Stimulated activated CD8-positive, alpha-beta memory T cell treated with anti-CD3 and anti-CD28 coated beads, Interleukin-7, amount 100 ng/mL, for 24 hours (primary cell): Measurements from ENCODE around the gene ATXN1.

ENCODE experiments used
- DNase-seq: peaks from one replicate; pipeline ENCODE4 v3.0.0-alpha.2; 2020; ENCODE audit warnings: low read depth

The ATXN1 gene

DNA sequence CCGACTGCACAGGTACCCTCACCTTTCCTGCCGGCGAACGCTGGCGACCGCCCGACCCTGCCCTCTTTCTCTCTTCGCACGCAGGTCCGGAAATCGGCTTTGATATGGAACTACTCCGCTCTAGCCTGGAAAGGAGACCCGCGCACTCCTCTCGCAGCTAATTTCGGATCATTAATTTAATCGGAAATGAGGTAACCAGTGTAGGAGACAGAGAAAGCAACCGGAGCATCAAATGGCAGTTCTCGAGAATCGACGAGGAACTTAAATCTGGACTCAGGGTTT, 949 bp upstream of the ATXN1 start:
- DNase-seq: no peak

DNA sequence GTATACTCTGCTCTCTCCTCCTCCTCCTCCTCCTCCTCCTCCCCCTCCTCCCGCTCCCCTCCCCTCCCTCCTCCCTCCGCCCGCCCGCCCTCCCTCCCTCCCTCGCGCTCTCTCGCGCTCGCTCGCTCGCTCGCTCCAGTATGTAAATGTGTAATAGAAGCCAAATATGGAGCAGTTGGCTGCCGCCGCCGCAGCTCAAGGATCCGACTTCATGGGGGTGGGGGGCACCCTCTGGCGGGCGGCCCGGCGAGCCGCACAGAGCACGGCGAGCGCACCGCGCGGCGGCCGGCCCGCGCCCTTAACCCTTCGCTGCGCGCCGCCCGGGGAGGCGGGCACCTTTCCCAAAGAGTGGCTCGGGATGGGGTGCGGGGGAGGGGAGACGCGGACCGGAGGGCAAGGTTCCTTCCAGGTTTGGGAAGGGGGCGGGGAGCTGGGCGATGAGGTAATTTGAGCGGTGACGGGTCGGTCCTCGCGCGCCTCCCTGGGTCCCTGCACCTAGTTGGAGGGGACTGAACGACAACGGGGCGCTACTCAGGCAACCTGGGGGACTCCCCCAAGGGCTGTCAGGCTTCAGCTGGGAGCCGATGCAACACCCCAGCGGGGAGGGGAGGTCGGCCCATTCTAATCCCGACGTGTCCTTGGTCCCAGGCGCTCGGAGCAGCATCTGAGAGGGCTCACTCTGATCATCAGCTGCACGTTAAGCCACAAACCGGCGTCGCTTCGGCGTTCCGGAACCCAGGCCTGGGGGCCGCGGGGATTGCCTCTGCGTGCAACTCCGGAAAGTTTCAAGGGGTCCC, 409 bp upstream of the ATXN1 start:
- DNase-seq: peak; percentile 62

DNA sequence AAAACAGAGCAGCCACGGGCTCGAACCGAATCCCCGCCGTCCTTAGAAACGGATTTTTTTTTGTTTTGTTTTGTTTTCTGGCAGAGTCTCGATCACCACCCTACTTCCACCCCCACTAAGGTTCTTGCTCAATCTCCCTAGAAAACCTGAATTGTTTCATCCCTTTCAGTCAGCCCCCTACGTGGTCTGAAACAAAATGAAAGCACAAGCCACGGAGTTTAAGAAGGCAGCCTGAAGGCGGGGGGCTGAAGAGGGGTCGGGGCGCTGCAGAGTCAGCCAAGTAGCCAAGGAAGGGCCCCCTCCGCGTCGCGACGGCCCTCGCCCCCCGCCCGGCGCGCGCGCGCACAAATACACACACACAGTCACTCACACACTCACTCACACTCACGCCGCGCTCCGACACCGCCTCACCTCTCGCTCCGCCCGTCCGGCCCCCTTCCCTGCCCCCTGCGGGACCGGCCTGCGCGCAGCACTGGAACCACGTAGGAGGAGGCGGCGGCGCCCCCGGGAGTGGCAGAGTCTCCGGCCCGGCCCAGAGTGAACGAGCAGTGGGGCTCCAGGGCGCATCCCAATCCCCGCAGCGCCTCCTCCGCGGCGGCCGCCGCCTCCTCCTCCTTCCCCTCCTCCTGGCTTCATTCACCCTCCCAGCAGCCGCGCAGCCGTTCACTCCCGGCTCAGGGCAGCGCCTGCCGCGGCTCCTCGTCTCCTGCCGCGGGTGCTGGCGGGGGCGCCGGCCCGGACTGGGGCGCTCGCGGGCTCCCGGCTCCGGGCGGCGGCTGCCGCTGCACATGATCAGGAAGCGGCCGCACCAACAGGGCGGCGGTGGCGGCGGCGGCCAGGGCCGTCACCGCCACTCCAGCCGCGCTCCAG, 1.4 kb downstream of the ATXN1 start:
- DNase-seq: peak; percentile 49

DNA sequence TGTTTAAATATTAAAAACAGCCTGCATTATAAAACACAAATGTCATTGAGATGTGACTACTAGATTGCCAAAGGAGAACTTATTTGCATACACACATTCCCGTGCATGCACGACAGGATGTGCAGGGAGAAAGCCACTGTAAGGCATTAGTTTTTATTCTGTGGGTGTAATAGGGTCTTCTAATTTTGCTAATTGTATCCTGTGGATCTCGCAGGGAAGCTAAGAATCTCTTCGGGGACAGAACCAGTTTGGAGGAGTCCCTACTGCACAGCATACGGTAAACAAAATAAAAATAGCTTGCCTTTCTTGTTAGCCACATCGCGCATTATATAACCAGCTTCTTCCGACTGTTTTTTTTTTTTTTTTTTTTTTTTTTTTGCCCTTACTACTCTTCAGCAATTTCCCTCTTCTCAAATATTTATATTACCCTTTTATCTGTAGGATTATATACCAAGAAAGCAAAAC, 2.0 kb downstream of the ATXN1 start:
- no peak for DNase-seq

DNA sequence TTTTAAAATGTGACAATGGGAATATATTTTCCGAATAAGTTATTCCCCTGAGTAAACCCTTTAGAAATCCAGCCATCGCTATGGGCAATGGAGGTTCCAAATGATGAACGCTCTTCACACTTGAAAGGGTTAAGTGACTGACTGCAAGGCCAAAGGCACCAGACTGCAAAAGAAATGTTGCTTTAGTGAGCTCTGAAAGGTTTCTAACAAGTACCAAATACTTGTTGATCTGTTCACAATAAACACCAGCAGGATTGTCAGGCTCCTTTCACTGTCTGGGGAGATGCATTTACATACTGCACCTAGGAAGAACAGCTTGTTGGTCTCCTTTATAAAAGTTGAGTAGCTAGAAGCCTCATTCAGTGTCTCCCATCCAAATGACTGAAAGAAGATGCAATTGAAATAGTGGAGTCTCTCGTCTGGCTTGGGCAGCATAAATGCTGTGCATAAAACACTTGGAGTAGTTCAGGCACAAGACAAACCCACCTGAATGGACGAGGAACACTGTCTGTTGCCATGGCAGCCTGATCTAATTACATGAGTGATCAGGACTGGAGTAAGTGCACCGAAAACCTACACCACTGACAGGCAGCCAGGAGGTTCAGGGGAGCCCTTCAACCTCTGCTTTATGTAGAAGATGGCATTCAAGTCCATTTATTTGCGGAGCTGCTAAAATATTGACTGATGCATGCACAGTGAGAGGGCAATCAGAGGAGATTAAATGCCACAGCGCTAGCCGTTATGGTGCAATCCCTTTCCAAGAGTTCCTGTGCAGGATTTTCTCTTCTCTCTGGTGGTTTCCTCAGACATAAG, 2.9 kb downstream of the ATXN1 start:
- DNase-seq: no peak

DNA sequence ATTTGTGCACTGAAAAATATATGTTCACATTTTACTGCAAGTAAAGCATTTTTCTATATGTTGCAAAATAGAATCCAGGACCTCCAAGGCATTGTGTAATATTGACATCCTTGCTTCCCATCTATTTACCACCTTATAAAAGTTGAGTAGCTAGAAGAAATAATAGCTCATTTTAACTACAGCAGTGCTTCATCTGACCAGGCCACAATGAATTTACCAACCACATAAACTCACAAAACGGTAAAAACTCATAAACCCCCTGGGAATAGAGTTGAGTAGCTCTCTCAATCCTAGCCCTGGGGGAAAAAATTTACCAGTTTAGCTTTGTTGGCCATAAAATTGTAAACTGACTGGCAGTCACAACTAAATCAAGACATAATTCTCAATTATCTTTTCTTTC, 3.9 kb downstream of the ATXN1 start:
- no peak for DNase-seq

DNA sequence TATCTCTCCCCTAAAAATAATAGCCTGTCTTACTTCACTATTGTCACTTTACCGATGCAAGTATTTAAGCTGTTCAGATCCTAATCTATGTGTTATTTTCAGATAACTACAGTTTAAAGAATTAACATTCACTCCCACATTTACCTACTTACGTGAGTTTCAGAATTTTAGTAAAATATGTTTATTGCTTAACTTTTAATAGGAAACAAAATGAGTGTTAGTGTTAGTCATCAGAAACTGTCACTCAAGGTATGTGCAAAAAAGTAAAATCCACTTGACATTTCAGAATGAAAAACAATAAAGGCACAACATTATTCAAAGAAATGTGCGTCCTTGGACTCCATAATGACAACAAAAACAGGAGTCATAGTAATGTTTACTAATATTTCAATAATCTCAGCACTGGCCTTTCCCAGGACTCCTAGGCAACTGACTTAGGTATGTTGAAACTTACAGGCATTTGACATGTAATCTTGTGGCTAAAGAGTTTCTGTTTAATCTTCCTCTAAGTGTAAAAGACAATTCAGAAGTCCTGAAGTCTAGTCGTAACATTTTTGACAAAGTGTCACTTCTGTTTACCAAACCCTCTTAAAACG, 4.5 kb downstream of the ATXN1 start:
- no peak for DNase-seq

DNA sequence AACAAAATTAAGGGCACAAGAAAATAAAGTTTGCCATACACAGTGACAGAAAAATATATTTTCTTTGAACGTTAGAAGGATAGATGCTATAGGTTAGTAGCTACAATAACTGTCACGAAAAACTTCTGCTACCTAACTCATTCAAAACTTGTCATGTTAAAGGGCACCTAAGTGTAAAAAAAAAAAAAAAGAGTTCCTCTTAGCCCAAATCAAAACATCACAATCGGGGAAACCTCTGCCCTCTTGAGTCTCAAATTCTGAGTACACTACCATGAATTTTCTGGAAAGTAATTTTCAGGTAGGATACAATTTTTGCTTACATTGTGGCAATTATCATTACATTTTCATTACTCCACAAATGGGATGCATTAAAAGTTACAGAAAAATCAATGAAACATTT, 5.7 kb downstream of the ATXN1 start:
- DNase-seq: no peak

DNA sequence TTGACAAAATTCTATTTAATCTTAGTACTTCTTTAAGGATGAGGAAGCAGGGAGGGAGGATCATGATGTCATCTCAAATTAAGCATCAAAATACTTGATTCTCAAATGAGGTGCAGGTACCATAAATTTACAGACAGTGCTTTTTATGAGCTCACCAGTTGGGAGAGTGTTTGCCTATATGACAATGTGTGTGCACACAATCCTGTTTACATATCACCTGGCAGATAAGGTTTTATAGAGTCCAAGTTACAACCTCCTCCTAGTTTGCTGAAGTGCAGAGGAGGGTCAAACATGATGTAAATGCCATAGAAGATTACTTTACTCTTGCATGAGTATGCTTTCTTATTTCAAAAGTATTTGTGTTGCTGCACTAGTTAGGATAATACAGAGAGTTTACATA, 6.4 kb downstream of the ATXN1 start:
- no peak for DNase-seq

DNA sequence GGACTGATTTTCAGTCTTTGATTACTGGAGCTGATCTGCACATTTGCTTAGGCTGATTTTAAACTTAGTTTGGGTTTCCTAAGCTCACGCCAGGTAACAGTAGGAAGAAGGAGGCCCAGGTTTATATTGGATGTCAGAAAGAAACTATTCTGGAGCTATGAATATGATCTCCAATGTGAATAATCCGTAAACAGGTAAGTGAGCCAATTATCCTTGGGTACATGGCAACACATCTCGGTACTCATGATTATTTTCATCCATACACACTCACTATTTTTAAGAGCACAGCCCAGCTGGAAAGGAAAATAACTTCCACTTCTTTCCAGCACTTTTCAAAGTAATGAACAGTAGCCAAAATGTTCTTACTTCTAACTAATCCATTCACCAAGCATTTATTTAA, 7.0 kb downstream of the ATXN1 start:
- no peak for DNase-seq

DNA sequence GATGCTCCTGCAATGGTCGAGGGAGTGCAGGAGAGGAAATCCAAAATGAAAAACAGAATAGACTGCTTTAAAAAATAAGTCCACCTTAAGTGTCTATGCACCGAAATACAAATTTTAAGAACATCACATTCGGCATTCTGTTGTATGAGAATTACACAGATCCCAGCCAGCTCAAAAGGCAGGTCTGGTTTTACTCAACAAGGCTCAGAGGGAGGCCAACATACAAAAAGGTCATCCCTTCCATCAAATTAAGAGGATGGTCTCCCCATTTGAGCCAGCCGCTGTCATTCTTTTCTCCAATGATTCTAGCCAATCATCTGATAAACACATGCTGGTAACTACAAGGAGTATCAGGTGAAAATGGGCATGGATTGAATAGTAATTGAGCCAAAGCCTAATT, 7.9 kb downstream of the ATXN1 start:
- no peak for DNase-seq

DNA sequence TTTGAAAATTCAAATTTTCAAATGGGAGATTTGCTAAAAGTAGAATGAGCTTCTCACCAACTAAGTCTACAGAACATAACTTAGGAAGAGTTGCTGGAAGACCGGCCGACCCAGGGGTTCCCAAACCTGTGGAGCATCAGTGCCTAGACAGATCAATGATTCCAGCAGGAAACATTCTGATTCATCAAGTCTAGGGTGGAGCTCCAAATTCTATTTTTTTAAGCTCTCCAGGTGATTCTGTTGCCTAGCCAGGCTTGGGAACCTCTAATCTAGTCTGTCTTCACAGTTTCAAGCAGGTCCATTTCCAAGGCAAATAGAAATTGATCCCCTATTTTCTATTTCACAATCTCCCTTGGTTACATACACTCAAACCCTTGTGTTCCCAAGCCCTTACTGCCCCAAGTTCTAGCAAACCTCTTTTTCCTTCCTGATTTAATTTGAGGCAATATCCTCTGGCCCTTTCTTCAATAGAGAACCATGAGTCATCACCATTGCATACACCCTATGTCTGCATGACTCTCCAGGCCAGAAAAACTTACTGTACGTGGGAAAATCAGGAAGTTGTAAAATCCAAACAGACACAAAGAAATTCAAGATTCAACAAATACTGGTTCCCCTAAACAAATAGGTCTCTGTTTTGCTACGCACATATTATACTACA, 8.9 kb downstream of the ATXN1 start:
- no peak for DNase-seq

DNA sequence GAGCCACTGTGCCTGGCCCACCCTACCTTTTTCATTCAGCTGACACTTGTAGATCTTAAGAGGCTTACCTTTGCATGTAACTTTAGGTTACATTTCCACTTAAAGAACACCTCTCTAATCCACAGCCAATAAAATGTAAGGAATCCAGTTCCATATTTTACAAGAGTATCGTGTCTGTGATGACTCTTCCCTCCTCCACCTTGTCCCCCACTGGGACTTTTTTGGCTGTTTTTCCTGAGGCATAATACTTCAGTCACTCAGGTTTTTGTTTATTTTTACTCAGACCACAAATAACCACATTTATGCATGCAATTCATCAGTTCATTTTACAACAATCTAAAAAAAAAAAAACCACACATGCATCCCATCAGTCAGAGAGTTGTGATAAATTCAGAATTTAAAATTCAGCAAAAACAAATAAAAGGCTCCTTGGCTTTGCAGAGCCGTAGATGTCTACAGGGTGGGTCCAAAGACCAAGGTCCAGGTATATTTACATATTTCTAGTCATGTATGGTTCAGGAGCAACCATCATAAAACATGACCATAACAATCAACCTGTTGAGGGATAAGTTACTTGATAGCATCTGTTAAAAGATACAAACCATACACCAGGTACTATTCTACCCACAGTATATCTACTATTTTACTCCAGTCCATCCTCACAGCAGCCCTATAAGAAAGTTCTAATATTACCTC, 9.9 kb downstream of the ATXN1 start:
- DNase-seq: no peak

DNA sequence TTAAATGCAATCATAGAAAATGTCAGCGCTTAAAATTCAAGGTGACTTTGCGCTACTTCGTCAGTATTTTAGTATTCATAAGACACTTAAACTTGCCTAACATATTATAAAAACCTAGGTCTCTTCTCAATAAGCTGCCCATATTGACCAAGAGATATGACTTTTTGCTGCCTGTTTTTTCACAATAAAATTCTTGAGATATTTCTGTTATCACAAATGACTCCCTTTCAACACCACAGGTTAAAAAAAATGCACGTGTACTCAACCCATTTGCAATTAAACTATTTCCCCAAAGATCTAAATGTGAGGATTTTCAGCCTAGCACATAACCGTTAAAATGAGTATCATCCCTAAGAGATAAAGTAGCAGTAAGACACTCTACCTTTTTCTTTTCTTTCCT, 10.7 kb downstream of the ATXN1 start:
- no peak for DNase-seq

DNA sequence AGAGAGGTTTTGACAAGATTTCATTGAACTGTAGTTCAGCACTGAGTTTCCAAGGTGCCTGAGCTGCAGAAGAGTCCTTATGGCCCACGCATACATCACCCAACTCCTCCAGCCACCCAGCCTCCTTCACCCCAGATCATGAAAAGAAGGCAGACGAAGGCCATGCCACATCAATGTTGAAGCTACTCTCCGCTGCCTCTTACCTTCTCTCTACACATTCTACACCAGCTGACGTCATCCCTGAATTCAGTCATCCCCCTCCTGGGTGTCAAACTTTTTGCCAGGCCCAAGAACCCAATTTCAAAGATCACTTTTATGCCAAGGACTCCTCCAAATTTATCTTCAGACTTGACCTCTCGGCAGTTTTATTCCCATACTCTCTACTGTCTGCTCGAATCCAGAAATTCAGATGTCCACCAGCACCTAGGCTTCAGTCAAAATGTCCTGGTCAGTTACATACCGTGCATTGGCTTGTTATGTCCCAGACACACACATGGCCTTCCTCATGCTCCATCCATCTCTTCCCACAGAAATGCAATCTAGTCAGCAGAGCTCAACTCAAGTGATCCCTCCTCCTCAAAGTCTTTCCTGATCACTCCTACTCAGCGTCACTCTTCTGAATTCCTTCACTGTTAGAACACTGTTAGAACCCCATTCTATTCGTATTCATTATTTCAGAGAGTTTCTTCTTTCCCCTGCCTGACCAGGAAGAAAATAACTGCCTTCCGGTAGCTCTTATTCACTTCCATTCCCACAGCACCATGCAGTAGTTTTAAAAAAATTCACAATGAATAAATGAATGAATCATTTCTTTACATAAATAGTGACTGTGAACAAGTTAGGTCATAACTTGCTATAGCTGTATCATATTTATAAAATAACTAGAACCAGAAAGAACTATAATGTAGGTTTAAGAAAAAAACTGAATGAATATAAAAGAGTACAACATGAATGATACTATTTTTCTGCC, 11.5 kb downstream of the ATXN1 start:
- no peak for DNase-seq

DNA sequence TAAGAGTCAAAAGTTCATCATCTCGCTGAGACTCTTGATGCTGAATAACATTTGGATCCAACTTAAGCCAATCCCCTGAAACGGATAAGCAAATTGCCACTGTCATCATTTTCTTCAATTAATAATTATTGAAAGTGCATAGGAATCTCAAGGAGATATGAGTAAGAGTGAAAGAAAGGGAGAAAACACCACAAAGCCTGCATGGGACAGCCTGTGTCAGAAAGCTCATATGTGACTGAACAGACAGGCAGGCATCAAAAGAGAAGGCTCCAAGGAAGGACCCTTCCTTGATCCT, 13.3 kb downstream of the ATXN1 start:
- DNase-seq: no peak

DNA sequence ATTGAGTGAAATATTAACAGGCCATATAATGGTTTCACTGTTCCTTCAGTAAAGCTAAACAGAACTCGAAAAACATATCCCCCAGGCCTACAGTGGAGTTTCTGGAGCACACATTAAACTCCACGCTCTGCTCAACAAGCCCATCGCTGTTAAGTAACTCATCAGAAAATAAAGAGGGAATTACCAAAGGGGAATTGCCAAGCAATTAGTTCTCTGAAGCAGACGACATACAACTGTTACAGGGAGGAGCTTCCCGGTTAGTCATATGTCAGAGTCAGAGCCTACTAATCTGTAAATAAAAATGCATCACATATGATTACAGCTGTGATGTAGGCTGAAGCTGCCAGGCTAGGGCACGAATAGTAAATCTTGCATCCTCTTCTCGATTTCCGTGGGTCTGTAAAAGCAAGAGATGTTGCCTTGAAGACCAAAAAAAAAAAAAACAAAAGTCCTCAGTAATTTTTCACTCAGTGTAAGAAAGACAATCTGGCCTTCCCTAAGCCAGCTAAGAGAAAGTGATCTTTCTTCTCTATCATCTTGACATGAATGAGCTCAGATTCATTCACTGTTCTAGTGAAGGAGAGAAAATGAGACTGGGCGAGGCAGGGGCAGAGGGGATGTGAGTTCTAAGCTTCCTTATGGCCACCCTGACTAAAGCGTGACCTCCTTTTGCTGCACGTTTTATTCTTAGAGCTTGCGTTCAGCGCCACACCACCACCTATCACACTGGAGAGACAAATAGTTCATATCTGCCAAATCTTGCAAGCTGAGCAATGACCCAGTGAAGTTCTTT, 13.8 kb downstream of the ATXN1 start:
- DNase-seq: no peak

DNA sequence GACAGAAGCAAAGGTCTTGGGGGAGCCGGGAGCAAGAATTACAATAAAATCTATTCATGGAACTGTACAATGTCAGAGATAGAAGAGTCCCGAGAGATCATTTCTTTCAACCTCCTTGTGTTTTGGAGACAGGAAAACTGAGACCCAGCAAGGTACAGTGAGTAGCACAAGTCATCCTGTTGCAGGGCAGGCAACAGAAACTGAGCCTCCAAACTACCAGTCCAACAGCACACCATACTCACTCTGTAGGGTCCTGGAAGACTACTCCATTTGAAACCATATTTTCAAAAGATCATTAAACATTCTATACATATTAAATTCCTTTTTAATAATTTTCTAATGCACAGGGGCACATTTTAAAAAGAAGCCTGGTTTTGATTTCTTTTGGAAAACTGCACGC, 14.4 kb downstream of the ATXN1 start:
- DNase-seq: no peak

DNA sequence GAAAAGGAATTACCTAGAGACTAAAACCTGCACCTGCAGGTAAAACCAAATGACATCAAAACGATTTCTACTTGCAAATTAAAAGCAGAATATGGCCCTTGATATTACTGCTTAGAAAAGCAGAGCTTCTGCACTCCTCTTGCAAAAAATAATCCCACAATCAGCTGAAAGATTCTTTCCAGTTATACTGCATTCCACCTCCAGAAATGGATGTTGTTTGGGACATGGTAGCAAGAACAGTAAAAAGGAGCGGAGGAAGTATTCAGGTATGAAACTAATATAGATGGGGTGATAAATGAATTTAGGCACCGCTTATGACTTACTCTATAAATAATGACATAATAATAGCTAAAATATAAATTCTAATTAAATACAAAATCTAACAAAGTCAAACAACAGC, 14.9 kb downstream of the ATXN1 start:
- no peak for DNase-seq
